ENCODE results near the gene CUL1.

- TF ChIP-seq POLR2A (IDR thresholded peaks at IDR 0.05): no peak
- TF ChIP-seq CTCF (IDR thresholded peaks at IDR 0.05): no peak
These were observed 48.6 kb downstream of the CUL1 start for GRCh38 chr7:148747274-148747673.
